K562 (cell line): ENCODE data around the gene TSPAN14. TPM values are rescaled to one million over a fixed set of nuclear protein-coding genes. Genes with fewer than 3 reads are reported as not detected.

Experiments
- ATAC-seq: fragments of 200-7000 bp; cut with Tn5 transposase; 3 replicates; pipeline ENCODE4 v1.9.1; 2020; ENCODE audit warnings: moderate library complexity
- BruUV-seq: library from RNA; stranded (reverse); fragments of 400-500 nt; replicated peaks from 2 replicates; lab custom pipeline; 2021; lab: Mats Ljungman, UMichigan
- CTCF ChIA-PET: fragments of 300-600 bp; formaldehyde crosslinking; extraction: SDS; loops from one replicate; lab custom pipeline; 2021; ENCODE audit warnings: low intra/inter-chr PET ratio; lab: Yijun Ruan, JAX
- POLR2A ChIA-PET: fragments of 300-600, 350-650 bp; sonication (Branson Sonifier 250); formaldehyde crosslinking; extraction: SDS; loops from one replicate; lab custom pipeline; 2021; ENCODE audit warnings: antibody characterized with exemption, inconsistent platforms; lab: Yijun Ruan, JAX
- DNase-seq, 4 experiments: peaks; one replicate each; pipeline versions ENCODE4 v3.0.0 to v3.0.0-alpha.2; 2011 to 2018; ENCODE audit warnings: low spot score in 3 of 4, mixed read lengths in 3 of 4; ENCODE audit errors: extremely low read depth in 1 of 4
- FAIRE-seq: peaks from 2 replicates; lab custom pipeline; 2011; peaks lifted over from hg19 to GRCh38; lab: Jason Lieb, UNC
- H2AFZ ChIP-seq: 2 replicates; pipeline ENCODE4 v1.6.0; 2011; ENCODE audit warnings: low read depth, low read length, control low read depth, inconsistent platforms
- H3K27ac ChIP-seq: fragments of 200-600 bp; 3 replicates; pipeline ENCODE4 v1.8.0; 2011; ENCODE audit warnings: low read depth, mild to moderate bottlenecking, control low read depth, inconsistent platforms, low read length, moderate library complexity, mixed read lengths; ENCODE audit errors: extremely low read depth
- H3K27me3 ChIP-seq, 2 experiments: fragments of 300-600 bp in 1 of 2; 2 replicates in 1 of 2; 3 replicates in 1 of 2; pipeline versions ENCODE4 v1.6.0 to v1.8.0; 2011; ENCODE audit warnings: inconsistent platforms in 2 of 2, low read length in 2 of 2, mild to moderate bottlenecking in 1 of 2, mixed read lengths in 1 of 2, moderate library complexity in 1 of 2; ENCODE audit not compliant: control insufficient read depth in 2 of 2, insufficient read depth in 2 of 2
- H3K36me3 ChIP-seq: fragments of 300-600 bp; 3 replicates; pipeline ENCODE4 v1.8.0; 2011; ENCODE audit warnings: mild to moderate bottlenecking, low read length, inconsistent platforms; ENCODE audit not compliant: control insufficient read depth, insufficient read depth
- H3K4me1 ChIP-seq, 2 experiments: fragments of 200-600 bp in 1 of 2; replicated peaks in 1 of 2; 2 replicates in 1 of 2; 3 replicates in 1 of 2; pipeline versions ENCODE4 v1.5.1 to v1.8.0; 2011; ENCODE audit warnings: inconsistent platforms in 2 of 2, low read length in 2 of 2, mild to moderate bottlenecking in 1 of 2, mixed read lengths in 1 of 2, moderate library complexity in 1 of 2; ENCODE audit not compliant: control insufficient read depth in 2 of 2, insufficient read depth in 2 of 2
- H3K4me2 ChIP-seq: 2 replicates; pipeline ENCODE4 v1.6.1; 2011; ENCODE audit warnings: low read length, control low read depth, inconsistent platforms, mixed read lengths; ENCODE audit not compliant: insufficient read depth
- H3K4me3 ChIP-seq: fragments of 200-600 bp; sonication (generic), shearing (Covaris generic); 2 replicates; pipeline ENCODE4 v1.5.1; 2016; ENCODE audit warnings: control low read depth, inconsistent platforms
- H3K79me2 ChIP-seq: fragments of 200-600 bp; 3 replicates; pipeline ENCODE4 v1.8.0; 2011; ENCODE audit warnings: low read length, inconsistent platforms; ENCODE audit not compliant: control insufficient read depth, insufficient read depth
- H3K9ac ChIP-seq, 2 experiments: 2 replicates each; pipeline versions ENCODE4 v1.6.0 to v1.6.1; 2011; ENCODE audit warnings: low read depth in 2 of 2, low read length in 2 of 2, control low read depth in 1 of 2, inconsistent platforms in 1 of 2, mild to moderate bottlenecking in 1 of 2, mixed read lengths in 1 of 2; ENCODE audit not compliant: insufficient read depth in 1 of 2
- H3K9me1 ChIP-seq: one replicate; pipeline ENCODE4 v1.6.0; 2011; ENCODE audit warnings: inconsistent platforms, mild to moderate bottlenecking, low read length, moderate library complexity; ENCODE audit not compliant: control insufficient read depth, insufficient read depth
- H3K9me3 ChIP-seq: replicated peaks from 2 replicates; pipeline ENCODE4 v1.5.1; 2011; ENCODE audit warnings: low read depth, low read length, inconsistent platforms; ENCODE audit not compliant: control insufficient read depth, insufficient read depth
- H4K20me1 ChIP-seq: replicated peaks from 2 replicates; pipeline ENCODE4 v1.6.1; 2011; ENCODE audit warnings: low read length, inconsistent platforms, mixed read lengths; ENCODE audit not compliant: control insufficient read depth, insufficient read depth
- DMBX1 ChIP-seq: fragments of 250-450 bp; sonication (Bioruptor Pico); IDR thresholded peaks from 2 replicates; pipeline ENCODE4 v1.8.0; 2022; ENCODE audit warnings: inconsistent platforms, mild to moderate bottlenecking, moderate library complexity, borderline replicate concordance
- ETS2 ChIP-seq: IDR thresholded peaks from 2 replicates; pipeline ENCODE4 v1.6.1; 2016; ENCODE audit warnings: borderline replicate concordance, missing genetic modification characterization, mild to moderate bottlenecking, moderate library complexity, missing compliant biosample characterization; ENCODE audit not compliant: poor library complexity, severe bottlenecking
- EWSR1 ChIP-seq: fragments of 450-650 bp; IDR thresholded peaks from 2 replicates; pipeline ENCODE4 v1.6.1; 2018; ENCODE audit warnings: borderline replicate concordance, mild to moderate bottlenecking, low read depth, moderate library complexity; ENCODE audit not compliant: partially characterized antibody
- GMEB1 ChIP-seq: fragments of 250-450 bp; sonication (Bioruptor Pico); IDR thresholded peaks from 2 replicates; pipeline ENCODE4 v1.4.0; 2020; ENCODE audit warnings: mild to moderate bottlenecking
- HMGN3 ChIP-seq: IDR thresholded peaks from 2 replicates; pipeline ENCODE4 v1.6.1; 2011; ENCODE audit warnings: borderline replicate concordance, low read depth, mild to moderate bottlenecking, mixed read lengths, low read length; ENCODE audit not compliant: insufficient read length; ENCODE audit errors: extremely low read depth
- ILF3 ChIP-seq: fragments of 450-650 bp; IDR thresholded peaks from 2 replicates; pipeline ENCODE4 v1.6.1; 2018; ENCODE audit warnings: antibody characterized with exemption, mild to moderate bottlenecking, moderate library complexity, borderline replicate concordance
- KLF1 ChIP-seq: fragments of 450-650 bp; IDR thresholded peaks from 2 replicates; pipeline ENCODE4 v1.6.1; 2016; ENCODE audit warnings: missing genetic modification characterization, missing compliant biosample characterization
- LEF1 ChIP-seq: fragments of 450-650 bp; IDR thresholded peaks from 2 replicates; pipeline ENCODE4 v1.6.1; 2016; ENCODE audit warnings: mild to moderate bottlenecking
- OTX1 ChIP-seq: fragments of 450-650 bp; formaldehyde crosslinking; IDR thresholded peaks from 2 replicates; pipeline ENCODE4 v1.4.0; 2022; ENCODE audit warnings: mild to moderate bottlenecking
- POLR2AphosphoS2 ChIP-seq: IDR thresholded peaks from 2 replicates; pipeline ENCODE4 v1.6.1; 2012; ENCODE audit warnings: low read length, improper control_type of control experiment
- TAL1 ChIP-seq: fragments of 450-650 bp; IDR thresholded peaks from 2 replicates; pipeline ENCODE4 v1.6.1; 2016; ENCODE audit warnings: mild to moderate bottlenecking
- ZNF57 ChIP-seq: fragments of 450-650 bp; formaldehyde crosslinking; IDR thresholded peaks from 2 replicates; pipeline ENCODE4 v1.4.0; 2020; ENCODE audit warnings: mild to moderate bottlenecking, moderate library complexity
- WGBS: fragments of 100-300 bp; shearing (Covaris generic); methylation state at CpG from one replicate; pipeline ENCODE4 v1.1.6; 2016; ENCODE audit warnings: low coverage, mixed read lengths; ENCODE audit not compliant: insufficient coverage; ENCODE audit errors: missing lambda C conversion rate; 5-methylcytosine and 5-hydroxymethylcytosine counted together
- in situ Hi-C: fragments of 300-500 bp; cut with MboI; formaldehyde crosslinking; loops from 4 replicates; pipeline ENCODE4 v1.15.0; 2018; ENCODE audit warnings: inconsistent platforms, mixed read lengths
- intact Hi-C: fragments of 100-400 bp; cut with micrococcal nuclease; formaldehyde crosslinking; loops from 2 replicates; pipeline ENCODE4 v1.14.2; 2022
- polyA plus RNA-seq, 8 experiments: library from polyadenylated mRNA; depleted of rRNA in 4 of 8; stranded (reverse) in 5 of 8; unstranded in 3 of 8; fragments of >200 nt; fragmentation: Nextera tagmentation in 2 of 8; fragmentation: Illumina TruSeq in 1 of 8; extraction: Ambion mirVana in 2 of 8; extraction: Trizol in 1 of 8; gene quantifications; 2 replicates each; pipeline versions ENCODE4 v1.2.1 to v1.2.3, GENCODE V29; 2011 to 2014; ENCODE audit warnings: inconsistent platforms in 1 of 8, missing spikeins in 1 of 8
- total RNA-seq, 7 experiments: library from RNA; depleted of rRNA in 6 of 7; stranded (reverse); fragments of >200 nt in 6 of 7; fragmentation: Illumina TruSeq in 2 of 7; extraction: Trizol in 2 of 7; gene quantifications; 2 replicates each; pipeline versions ENCODE4 v1.2.1 to v1.2.3, GENCODE V29; 2011 to 2021; ENCODE audit warnings: low replicate concordance in 1 of 7
- TF ChIP-seq, protein P1 (sequence below): fragments of 450-650 bp; IDR thresholded peaks from 2 replicates; pipeline ENCODE4 v1.7.1; 2018; ENCODE audit warnings: mild to moderate bottlenecking, low read depth; ENCODE audit not compliant: partially characterized antibody

The TSPAN14 gene
- total and polyA plus RNA-seq, 9 of the 15 experiments (the other 6 are each of a cell fraction or from before 2014, with no cell fraction given): 5.8 to 92.9 (median 23.3) TPM

DNA sequence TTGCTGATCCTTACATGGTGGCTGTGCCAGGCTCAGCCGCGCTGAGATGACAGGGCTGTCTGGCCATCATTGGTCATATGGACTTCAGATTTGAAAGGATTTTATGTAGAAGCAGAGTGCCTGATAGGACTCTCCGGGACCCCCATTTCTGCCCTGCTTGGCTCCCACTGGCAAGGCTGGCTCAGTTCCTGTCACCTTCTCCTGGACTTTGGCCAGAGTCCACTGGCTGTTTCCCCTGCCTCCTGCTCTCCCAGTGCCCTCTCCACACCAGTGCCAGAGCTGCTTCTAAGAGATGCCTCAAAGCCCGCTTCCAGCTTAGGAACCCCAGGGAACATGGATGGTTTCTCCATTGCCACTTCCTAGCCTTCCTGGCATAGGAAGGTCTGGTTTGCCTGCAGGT is 78.5 kb downstream of the TSPAN14 start:
- intact Hi-C loops (no loop called here), in situ Hi-C loops (no loop called here)
- FAIRE-seq (no peak), DNase-seq (no peak), ATAC-seq (no peak)
- Histone ChIP-seq H3K27ac (no peak overlapping the region), H3K79me2 (no peaks in the 10 kb centered on the region), H3K9me3 (no peaks in the 10 kb centered on the region), H4K20me1 (no peaks in the 10 kb centered on the region), H3K9me1 (no peaks in the 10 kb centered on the region), H3K36me3 (no peaks in the 10 kb centered on the region), H3K4me1 (peaks cover 10 to 12% of the 10 kb centered on the region in 2 experiments; a peak in 4 of 5 replicates), H2AFZ (no peak overlapping the region), H3K27me3 (peaks cover 17% of the 10 kb centered on the region in 2 experiments; a peak in 4 of 5 replicates), H3K4me2 (no peak overlapping the region), H3K4me3 (no peak overlapping the region), H3K9ac (no peak overlapping the region)
- ChIA-PET POLR2A (no interaction called here), CTCF (no interaction called here)
- WGBS: 48% methylated on average over 4 of the region's 4 CpGs
- no TSS peak for BruUV-seq
- no peak for TF ChIP-seq ILF3
- TF ChIP-seq, protein P1, sequence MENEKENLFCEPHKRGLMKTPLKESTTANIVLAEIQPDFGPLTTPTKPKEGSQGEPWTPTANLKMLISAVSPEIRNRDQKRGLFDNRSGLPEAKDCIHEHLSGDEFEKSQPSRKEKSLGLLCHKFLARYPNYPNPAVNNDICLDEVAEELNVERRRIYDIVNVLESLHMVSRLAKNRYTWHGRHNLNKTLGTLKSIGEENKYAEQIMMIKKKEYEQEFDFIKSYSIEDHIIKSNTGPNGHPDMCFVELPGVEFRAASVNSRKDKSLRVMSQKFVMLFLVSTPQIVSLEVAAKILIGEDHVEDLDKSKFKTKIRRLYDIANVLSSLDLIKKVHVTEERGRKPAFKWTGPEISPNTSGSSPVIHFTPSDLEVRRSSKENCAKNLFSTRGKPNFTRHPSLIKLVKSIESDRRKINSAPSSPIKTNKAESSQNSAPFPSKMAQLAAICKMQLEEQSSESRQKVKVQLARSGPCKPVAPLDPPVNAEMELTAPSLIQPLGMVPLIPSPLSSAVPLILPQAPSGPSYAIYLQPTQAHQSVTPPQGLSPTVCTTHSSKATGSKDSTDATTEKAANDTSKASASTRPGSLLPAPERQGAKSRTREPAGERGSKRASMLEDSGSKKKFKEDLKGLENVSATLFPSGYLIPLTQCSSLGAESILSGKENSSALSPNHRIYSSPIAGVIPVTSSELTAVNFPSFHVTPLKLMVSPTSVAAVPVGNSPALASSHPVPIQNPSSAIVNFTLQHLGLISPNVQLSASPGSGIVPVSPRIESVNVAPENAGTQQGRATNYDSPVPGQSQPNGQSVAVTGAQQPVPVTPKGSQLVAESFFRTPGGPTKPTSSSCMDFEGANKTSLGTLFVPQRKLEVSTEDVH: no peak
- TF ChIP-seq EWSR1: no peak
- no peak for TF ChIP-seq POLR2AphosphoS2
- TF ChIP-seq OTX1 (CRISPR knock-in tag): no peak
- TF ChIP-seq GMEB1 (CRISPR knock-in tag): no peak
- no peak for TF ChIP-seq HMGN3
- TF ChIP-seq DMBX1 (CRISPR knock-in tag): no peak
- TF ChIP-seq TAL1: no peak
- TF ChIP-seq ETS2 (tag): no peak
- TF ChIP-seq LEF1: no peak
- no peak for TF ChIP-seq ZNF57
- no peak for TF ChIP-seq KLF1 (tag)
